ENCODE results near the gene FOXL3. TPM values are rescaled to one million over a fixed set of nuclear protein-coding genes. Genes with fewer than 3 reads are reported as not detected.
"Not testable (repeated sequence)": the region's sequence is repeated elsewhere in the genome, so short reads cannot be mapped to it uniquely, and the experiment has no call there.

Gene FOXL3
- polyA plus RNA-seq (2013, experiment 1 of 2; ENCODE audit: insufficient read length): not detected
- polyA plus RNA-seq (2013, experiment 2 of 2; ENCODE audit: insufficient read length): not detected

- DNase-seq: no peak
Observed at GRCh38 chr7:289756-290553, at the start of gene FOXL3. Gene FOXL3 (plus strand): TSS chr7:290170. CDS start chr7:290170, 0 bp downstream.

- no peak for DNase-seq
Observed at GRCh38 chr7:240887-241421, 49.0 kb upstream of the FOXL3 start.

GRCh38 chr7:241513-241912, 48.5 kb upstream of the FOXL3 start:
- DNase-seq: no peak

- not testable (repeated sequence) for DNase-seq
Observed at GRCh38 chr7:242826-243579, 47.0 kb upstream of the FOXL3 start.

- DNase-seq: not testable (repeated sequence)
Observed at GRCh38 chr7:243580-243978, 46.4 kb upstream of the FOXL3 start.

GRCh38 chr7:244974-245373, 45.0 kb upstream of the FOXL3 start:
- DNase-seq: no peak

- no peak for DNase-seq
Observed at GRCh38 chr7:245574-246295, 44.2 kb upstream of the FOXL3 start.

GRCh38 chr7:246451-246850, 43.5 kb upstream of the FOXL3 start:
- DNase-seq: no peak

- DNase-seq: no peak
Observed at GRCh38 chr7:247181-247580, 42.8 kb upstream of the FOXL3 start.

GRCh38 chr7:247636-248035, 42.3 kb upstream of the FOXL3 start:
- DNase-seq: no peak

- no peak for DNase-seq
Observed at GRCh38 chr7:248732-249435, 41.1 kb upstream of the FOXL3 start.

- no peak for DNase-seq
Observed at GRCh38 chr7:249989-250388, 40.0 kb upstream of the FOXL3 start.

GRCh38 chr7:250523-250922, 39.4 kb upstream of the FOXL3 start:
- DNase-seq: no peak

- DNase-seq: no peak
Observed at GRCh38 chr7:251005-251404, 39.0 kb upstream of the FOXL3 start.

- DNase-seq: no peak
Observed at GRCh38 chr7:251446-252175, 38.4 kb upstream of the FOXL3 start.

GRCh38 chr7:252216-252965, 37.6 kb upstream of the FOXL3 start:
- no peak for DNase-seq

GRCh38 chr7:252981-253380, 37.0 kb upstream of the FOXL3 start:
- no peak for DNase-seq

GRCh38 chr7:253581-254336, 36.2 kb upstream of the FOXL3 start:
- DNase-seq: no peak

GRCh38 chr7:254337-255037, 35.5 kb upstream of the FOXL3 start:
- DNase-seq: no peak

All from fibroblast of skin of scalp (primary cell).